ENCODE data around the gene MFAP2.

The MFAP2 gene

DNA sequence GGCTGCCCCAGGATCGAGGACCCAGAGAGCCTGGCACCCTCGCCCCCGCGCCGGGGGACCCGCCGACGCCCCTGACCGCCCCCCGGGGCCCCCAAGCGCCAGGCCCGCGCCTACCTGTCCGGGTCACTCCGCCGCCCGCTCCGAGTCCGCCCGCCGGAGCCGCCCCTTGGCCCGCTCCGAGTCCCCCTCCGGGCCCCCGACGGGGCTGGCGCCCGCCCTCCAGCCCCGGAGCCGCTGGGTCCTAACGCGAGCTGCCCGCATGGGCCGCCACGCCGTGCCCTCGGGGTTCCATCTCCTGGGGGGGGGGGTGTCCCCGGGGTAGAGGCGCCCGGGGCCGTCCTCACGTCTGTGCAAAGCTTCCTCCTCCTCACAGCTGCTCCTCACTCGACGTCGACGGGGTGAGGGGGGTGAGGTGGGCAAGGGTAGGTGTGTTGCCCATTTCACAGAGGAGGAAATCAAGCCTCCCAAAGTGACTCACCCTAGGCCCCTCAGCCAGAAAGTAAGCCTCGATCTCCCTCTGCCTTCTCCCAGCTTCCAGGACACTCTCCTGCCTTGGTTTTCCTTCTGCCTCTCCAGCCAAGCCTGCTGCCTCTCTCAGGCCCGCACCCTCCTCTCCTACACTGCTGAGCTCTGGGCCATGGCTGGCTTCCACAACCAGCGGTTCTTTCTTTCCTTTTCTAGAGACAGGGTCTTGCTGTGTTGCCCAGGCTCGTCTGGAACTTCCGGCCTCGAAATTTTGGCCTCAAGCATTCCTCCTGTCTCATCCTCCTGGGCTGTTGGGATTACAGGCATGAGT is at the start of gene MFAP2:
TSS of gene MFAP2 (minus strand) at position 148 of the 796 bp plus-strand sequence. CDS start 2,347 bp downstream, outside the sequence.
- no peak for DNase-seq

DNA sequence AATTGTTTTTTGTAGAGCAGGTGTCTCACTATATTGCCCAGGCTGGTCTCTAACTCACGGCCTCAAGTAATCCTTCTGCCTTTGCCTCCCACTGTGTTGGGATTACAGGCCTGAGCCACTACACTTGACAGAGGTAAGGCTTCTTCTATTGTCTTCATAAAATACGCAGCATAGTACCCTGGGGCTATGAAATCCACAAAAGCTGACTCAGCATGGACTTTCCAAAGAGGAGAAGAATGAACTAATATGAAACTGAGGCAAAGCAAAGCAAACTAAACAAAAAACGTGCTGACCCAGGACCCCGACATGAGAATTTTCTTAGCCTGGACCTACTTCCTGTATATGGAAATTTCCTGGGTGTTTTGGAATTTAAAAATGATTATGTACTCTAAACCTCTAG is 49.8 kb upstream of the MFAP2 start:
- DNase-seq: no peak

DNA sequence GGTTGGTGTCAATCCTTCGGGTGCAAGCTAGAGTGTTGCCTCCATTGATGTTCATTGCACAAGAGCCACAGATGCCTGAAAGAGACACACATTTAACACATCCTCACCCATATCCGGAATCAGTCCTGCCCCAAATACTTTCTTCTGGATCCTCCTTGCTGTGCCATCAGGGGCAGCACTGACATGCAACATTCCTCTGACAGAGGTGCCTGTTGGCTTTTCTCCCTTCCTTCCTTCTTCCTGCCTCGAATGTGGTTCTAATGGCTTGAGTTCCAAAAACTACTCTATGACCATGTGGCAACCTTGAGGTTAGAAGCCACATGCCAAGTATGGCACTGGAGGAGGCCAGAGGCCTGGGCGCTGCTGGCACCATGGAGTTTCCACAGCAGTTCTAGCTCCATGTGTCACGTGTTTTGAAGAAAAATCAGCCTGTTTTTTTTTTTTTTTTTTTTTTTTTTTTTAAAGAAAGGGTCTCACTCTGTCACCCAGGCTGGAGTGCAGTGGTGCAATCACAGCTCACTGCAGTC is 48.3 kb upstream of the MFAP2 start:
- no peak for DNase-seq

- DNase-seq: no peak
Measured at GRCh38 chr1:17027900-17028299, 47.5 kb upstream of the MFAP2 start.

GRCh38 chr1:17027403-17027802 is 47.0 kb upstream of the MFAP2 start:
- DNase-seq: no peak

- no peak for DNase-seq
Measured at GRCh38 chr1:17024721-17025120, 44.3 kb upstream of the MFAP2 start.

- no peak for DNase-seq
Measured at GRCh38 chr1:17023573-17023972, 43.2 kb upstream of the MFAP2 start.

- no peak for DNase-seq
Measured at GRCh38 chr1:17023102-17023501, 42.7 kb upstream of the MFAP2 start.

DNA sequence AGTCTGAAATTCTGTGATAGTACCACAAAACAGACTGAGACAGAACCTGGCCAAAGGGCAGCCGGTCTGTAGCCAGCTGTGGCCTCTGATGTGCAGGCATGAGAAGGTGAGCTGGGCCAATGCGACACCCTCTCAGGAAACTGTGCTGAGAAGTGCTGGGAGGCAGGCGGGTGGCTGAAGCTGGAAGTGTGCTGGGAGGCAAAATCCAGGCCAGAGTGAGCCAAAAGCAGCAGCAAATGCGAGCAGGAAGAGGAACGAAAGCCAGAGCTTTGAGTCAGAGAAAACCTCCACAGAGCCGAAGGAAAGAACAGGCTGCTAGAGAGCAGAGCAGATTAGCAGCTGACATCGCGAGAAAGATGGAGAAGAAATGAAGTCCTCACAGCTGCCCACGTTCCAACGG is 41.5 kb upstream of the MFAP2 start:
- DNase-seq: no peak

GRCh38 chr1:17020502-17020901 is 40.1 kb upstream of the MFAP2 start:
- no peak for DNase-seq

- DNase-seq: no peak
Measured at GRCh38 chr1:17018849-17019248, 38.4 kb upstream of the MFAP2 start.

DNA sequence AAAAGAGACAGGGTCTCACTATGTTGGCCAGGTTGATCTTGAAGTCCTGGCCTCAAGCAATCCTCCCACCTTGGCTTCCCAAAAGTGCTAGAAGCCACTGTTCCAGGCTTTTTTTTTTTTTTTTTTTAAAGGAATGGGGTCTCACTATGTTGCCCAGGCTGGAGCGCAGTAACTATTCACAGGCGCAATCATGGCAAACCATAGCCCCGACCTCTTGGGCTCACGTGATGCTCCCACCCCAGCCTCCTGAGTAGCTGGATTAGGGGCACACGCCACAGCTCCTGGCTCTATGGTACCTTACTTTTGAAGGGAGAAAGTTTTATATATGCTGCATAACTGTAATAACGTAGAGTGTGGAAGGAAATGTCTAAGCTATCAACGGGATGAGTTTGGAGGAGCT is 37.0 kb upstream of the MFAP2 start:
- DNase-seq: no peak

DNA sequence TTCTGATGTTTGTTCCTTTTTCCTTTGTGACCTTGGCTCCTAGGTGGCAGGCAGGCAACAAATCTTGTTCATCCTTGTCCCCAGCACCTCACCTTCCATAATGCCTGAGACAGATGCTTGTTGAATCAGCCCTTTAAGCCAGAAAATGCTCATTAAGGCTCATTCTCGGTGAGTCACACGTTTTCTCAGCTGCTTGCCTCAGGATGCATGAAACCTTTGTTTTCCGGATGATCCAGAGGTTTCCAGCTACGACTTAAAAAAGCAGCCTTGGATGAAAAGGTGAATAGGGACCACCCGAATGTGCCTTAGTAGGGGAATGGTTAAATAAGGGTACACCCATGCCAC is 35.9 kb upstream of the MFAP2 start:
- DNase-seq: no peak

- no peak for DNase-seq
Measured at GRCh38 chr1:17014671-17015567, 34.5 kb upstream of the MFAP2 start.

- no peak for DNase-seq
Measured at GRCh38 chr1:17013491-17014320, 33.3 kb upstream of the MFAP2 start.

- no peak for DNase-seq
Measured at GRCh38 chr1:17012775-17013490, 32.5 kb upstream of the MFAP2 start.

- no peak for DNase-seq
Measured at GRCh38 chr1:17011439-17012307, 31.3 kb upstream of the MFAP2 start, which contains the start of gene ATP13A2. TSS of gene ATP13A2 (minus strand) at chr1:17011928. CDS start at chr1:17011738, 190 bp downstream.

GRCh38 chr1:17011092-17011438 is 30.6 kb upstream of the MFAP2 start:
- DNase-seq: no peak

- no peak for DNase-seq
Measured at GRCh38 chr1:17009706-17010105, 29.3 kb upstream of the MFAP2 start.

DNA sequence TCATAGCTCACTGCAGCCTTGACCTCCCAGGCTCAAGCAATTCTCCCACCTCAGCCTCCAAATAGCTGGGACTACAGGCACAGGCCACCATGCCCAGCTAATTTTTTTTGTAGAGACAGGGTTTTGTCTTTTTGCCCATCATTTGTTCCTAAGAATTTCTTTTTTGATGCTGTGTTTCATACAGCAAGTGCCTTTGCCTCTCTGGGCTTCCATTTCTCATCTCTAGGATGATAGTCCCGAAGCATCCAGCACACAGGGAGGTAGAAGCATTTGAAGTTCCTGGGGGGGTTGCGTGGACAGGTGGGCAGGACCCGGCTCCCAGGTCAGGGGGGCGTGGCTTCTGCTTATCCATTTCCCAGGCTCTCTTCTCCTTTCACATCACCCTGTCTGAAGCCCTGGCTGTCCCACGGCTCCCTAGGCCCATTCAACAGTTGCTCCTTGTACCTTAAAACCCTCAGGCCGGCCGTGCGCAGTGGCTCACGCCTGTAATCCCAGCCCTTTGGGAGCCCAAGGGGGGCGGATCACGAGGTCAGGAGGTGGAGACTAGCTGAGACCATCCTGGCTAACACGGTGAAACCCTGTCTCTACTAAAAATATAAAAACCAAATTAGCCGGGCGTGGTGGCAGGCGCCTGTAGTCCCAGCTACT is 27.9 kb upstream of the MFAP2 start:
- no peak for DNase-seq

DNA sequence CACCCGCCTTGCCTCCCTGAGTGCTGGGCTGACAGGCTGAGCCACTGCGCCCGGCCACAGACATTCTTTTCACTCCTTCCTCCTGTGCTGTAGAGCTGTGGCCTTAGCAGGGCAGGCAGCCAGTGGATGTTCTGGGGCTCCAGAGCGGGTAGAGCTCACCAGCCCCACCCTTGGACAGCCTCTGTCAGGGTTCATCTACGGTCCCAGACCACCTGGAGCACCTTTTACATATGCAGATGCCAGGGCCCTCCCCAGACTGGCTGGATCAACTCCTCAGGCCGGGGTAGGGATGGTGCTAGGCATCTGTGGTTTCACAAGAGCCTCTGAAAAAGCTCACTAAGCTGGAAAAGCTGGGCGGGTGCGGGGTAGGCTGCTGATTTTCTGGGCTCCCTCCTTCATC is 26.7 kb upstream of the MFAP2 start:
- no peak for DNase-seq
